Memory B cell (primary cell): ENCODE data around the gene DCLK2.

Source experiments
- ATAC-seq: fragments of 150-1000 bp; cut with Tn5 transposase; 2 replicates; pipeline ENCODE4 v1.10.0; 2021; ENCODE audit warnings: low read depth, mild to moderate bottlenecking, moderate library complexity
- DNase-seq, 2 donors: peaks; one replicate each; pipeline ENCODE4 v3.0.0; 2022; ENCODE audit warnings: low spot score in 2 of 2
- H3K27ac Mint-ChIP-seq: one replicate; pipeline ENCODE4 v1.8.0; 2022; ENCODE audit warnings: mild to moderate bottlenecking, moderate library complexity, mixed read lengths
- H3K27me3 Mint-ChIP-seq: one replicate; pipeline ENCODE4 v1.8.0; 2022; ENCODE audit warnings: mixed read lengths
- H3K36me3 Mint-ChIP-seq: one replicate; pipeline ENCODE4 v1.8.0; 2022; ENCODE audit warnings: mild to moderate bottlenecking, mixed read lengths
- H3K4me1 Mint-ChIP-seq: one replicate; pipeline ENCODE4 v1.8.0; 2022; ENCODE audit warnings: mixed read lengths
- H3K4me3 Mint-ChIP-seq: one replicate; pipeline ENCODE4 v1.8.0; 2022; ENCODE audit warnings: mild to moderate bottlenecking, moderate library complexity, mixed read lengths
- H3K9me3 Mint-ChIP-seq: one replicate; pipeline ENCODE4 v1.8.0; 2022; ENCODE audit warnings: mixed read lengths

The DCLK2 gene

GRCh38 chr4:150051111-150051510 lies 27.1 kb upstream of the DCLK2 start:
- peaks cover 2% of the 10 kb centered on the region for H3K27me3 Mint-ChIP-seq
- H3K9me3 Mint-ChIP-seq, result peaks cover 4% of the 10 kb centered on the region
- no peaks in the 10 kb centered on the region for H3K4me1 Mint-ChIP-seq
- no peaks in the 10 kb centered on the region for H3K36me3 Mint-ChIP-seq
- H3K27ac Mint-ChIP-seq, result no peak overlapping the region
- H3K4me3 Mint-ChIP-seq, result no peak overlapping the region
- DNase-seq, result no peak
- no peak for ATAC-seq

GRCh38 chr4:150055467-150055866 lies 22.8 kb upstream of the DCLK2 start:
- Mint-ChIP-seq H3K4me1 (no peaks in the 10 kb centered on the region), H3K9me3 (peaks cover 9% of the 10 kb centered on the region), H3K27me3 (peaks cover 2% of the 10 kb centered on the region), H3K4me3 (no peak overlapping the region), H3K36me3 (peaks cover 1% of the 10 kb centered on the region), H3K27ac (no peak overlapping the region)
- DNase-seq, result no peak
- ATAC-seq, result no peak

GRCh38 chr4:150056569-150056968 lies 21.7 kb upstream of the DCLK2 start:
- Mint-ChIP-seq H3K27ac (no peak overlapping the region), H3K9me3 (peaks cover 9% of the 10 kb centered on the region), H3K4me3 (no peak overlapping the region), H3K36me3 (peaks cover 1% of the 10 kb centered on the region), H3K4me1 (no peaks in the 10 kb centered on the region), H3K27me3 (peaks cover 2% of the 10 kb centered on the region)
- DNase-seq (no peak), ATAC-seq (no peak)

GRCh38 chr4:150061086-150061776 lies 17.0 kb upstream of the DCLK2 start:
- peaks cover 5% of the 10 kb centered on the region for H3K27me3 Mint-ChIP-seq

GRCh38 chr4:150063128-150063527 lies 15.1 kb upstream of the DCLK2 start:
- H3K36me3 Mint-ChIP-seq, result no peaks in the 10 kb centered on the region
- no peak overlapping the region for H3K27ac Mint-ChIP-seq
- no peak for DNase-seq
- no peak for ATAC-seq
- no peaks in the 10 kb centered on the region for H3K4me1 Mint-ChIP-seq
- H3K4me3 Mint-ChIP-seq, result no peak overlapping the region
- H3K9me3 Mint-ChIP-seq, result peaks cover 6% of the 10 kb centered on the region
- H3K27me3 Mint-ChIP-seq, result peaks cover 7% of the 10 kb centered on the region

More at GRCh38 chr4:150061086-150061776, 17.0 kb upstream of the DCLK2 start:
- no peak for ATAC-seq
- Mint-ChIP-seq H3K27ac (no peak overlapping the region), H3K4me3 (no peak overlapping the region), H3K9me3 (peaks cover 8% of the 10 kb centered on the region), H3K4me1 (no peaks in the 10 kb centered on the region), H3K36me3 (peaks cover 1% of the 10 kb centered on the region)
- no peak for DNase-seq

- no peak overlapping the region for H3K4me3 Mint-ChIP-seq
- no peak for DNase-seq
Measured at GRCh38 chr4:150065740-150066139, 12.5 kb upstream of the DCLK2 start.

GRCh38 chr4:150067859-150068258 lies 10.4 kb upstream of the DCLK2 start:
- Mint-ChIP-seq H3K27me3 (peaks cover 7% of the 10 kb centered on the region), H3K36me3 (no peaks in the 10 kb centered on the region), H3K27ac (no peak overlapping the region), H3K9me3 (peaks cover 5% of the 10 kb centered on the region), H3K4me3 (no peak overlapping the region), H3K4me1 (no peaks in the 10 kb centered on the region)
- DNase-seq, result no peak
- no peak for ATAC-seq

More at GRCh38 chr4:150065740-150066139, 12.5 kb upstream of the DCLK2 start:
- H3K9me3 Mint-ChIP-seq, result peaks cover 5% of the 10 kb centered on the region
- no peaks in the 10 kb centered on the region for H3K36me3 Mint-ChIP-seq
- peaks cover 7% of the 10 kb centered on the region for H3K27me3 Mint-ChIP-seq
- H3K27ac Mint-ChIP-seq, result no peak overlapping the region
- H3K4me1 Mint-ChIP-seq, result no peaks in the 10 kb centered on the region
- ATAC-seq, result no peak

- Mint-ChIP-seq H3K4me1 (no peaks in the 10 kb centered on the region), H3K36me3 (no peaks in the 10 kb centered on the region), H3K27ac (no peak overlapping the region), H3K4me3 (no peak overlapping the region), H3K9me3 (peaks cover 5% of the 10 kb centered on the region), H3K27me3 (peaks cover 7% of the 10 kb centered on the region)
- DNase-seq (no peak), ATAC-seq (no peak)
Measured at GRCh38 chr4:150068300-150068960, 9.8 kb upstream of the DCLK2 start.

- H3K27me3 Mint-ChIP-seq, result peaks cover 7% of the 10 kb centered on the region
Measured at GRCh38 chr4:150069353-150069752, 8.9 kb upstream of the DCLK2 start.

GRCh38 chr4:150070464-150071170 lies 7.6 kb upstream of the DCLK2 start:
- Mint-ChIP-seq H3K4me3 (no peak overlapping the region), H3K4me1 (no peaks in the 10 kb centered on the region), H3K9me3 (peaks cover 3% of the 10 kb centered on the region), H3K27ac (no peak overlapping the region), H3K36me3 (no peaks in the 10 kb centered on the region), H3K27me3 (peaks cover 9% of the 10 kb centered on the region)
- DNase-seq, result no peak
- no peak for ATAC-seq

More at GRCh38 chr4:150069353-150069752, 8.9 kb upstream of the DCLK2 start:
- no peak overlapping the region for H3K27ac Mint-ChIP-seq
- H3K4me3 Mint-ChIP-seq, result no peak overlapping the region
- H3K4me1 Mint-ChIP-seq, result no peaks in the 10 kb centered on the region
- H3K9me3 Mint-ChIP-seq, result peaks cover 5% of the 10 kb centered on the region
- no peaks in the 10 kb centered on the region for H3K36me3 Mint-ChIP-seq
- DNase-seq (no peak), ATAC-seq (no peak)

- Mint-ChIP-seq H3K27ac (no peak overlapping the region), H3K4me1 (no peaks in the 10 kb centered on the region), H3K36me3 (no peaks in the 10 kb centered on the region), H3K9me3 (peaks cover 2% of the 10 kb centered on the region), H3K27me3 (peaks cover 7% of the 10 kb centered on the region), H3K4me3 (no peak overlapping the region)
- DNase-seq (no peak), ATAC-seq (no peak)
Measured at GRCh38 chr4:150072471-150072870, 5.8 kb upstream of the DCLK2 start.

GRCh38 chr4:150072906-150073714 lies 5.1 kb upstream of the DCLK2 start:
- Mint-ChIP-seq H3K36me3 (no peaks in the 10 kb centered on the region), H3K4me1 (no peaks in the 10 kb centered on the region), H3K27ac (no peak overlapping the region), H3K4me3 (no peak overlapping the region), H3K27me3 (peaks cover 5% of the 10 kb centered on the region), H3K9me3 (no peaks in the 10 kb centered on the region)
- DNase-seq (no peak), ATAC-seq (no peak)

GRCh38 chr4:150074064-150074463 lies 4.2 kb upstream of the DCLK2 start:
- peaks cover 5% of the 10 kb centered on the region for H3K27me3 Mint-ChIP-seq
- H3K4me1 Mint-ChIP-seq, result no peaks in the 10 kb centered on the region
- H3K27ac Mint-ChIP-seq, result no peak overlapping the region
- DNase-seq (no peak), ATAC-seq (no peak)
- no peak overlapping the region for H3K4me3 Mint-ChIP-seq
- H3K9me3 Mint-ChIP-seq, result no peaks in the 10 kb centered on the region
- H3K36me3 Mint-ChIP-seq, result no peaks in the 10 kb centered on the region
